GM23338 (cell line): ENCODE measurements around the gene WRNIP1. TPM values are rescaled to one million over a fixed set of nuclear protein-coding genes. Genes with fewer than 3 reads are reported as not detected.
"Not testable (repeated sequence)": the region's sequence is repeated elsewhere in the genome, so short reads cannot be mapped to it uniquely, and the experiment has no call there.

Experiments
- ATAC-seq: fragments of 200-7000 bp; cut with Tn5 transposase; 3 replicates; pipeline ENCODE4 v1.9.1; 2020
- DNase-seq: peaks from one replicate; pipeline ENCODE4 v3.0.0-alpha.2; 2015; ENCODE audit warnings: low spot score
- H2AFZ ChIP-seq: fragments of 200-600 bp; sonication (generic); 2 replicates; pipeline ENCODE4 v1.8.0; 2016; ENCODE audit warnings: antibody characterized with exemption, mild to moderate bottlenecking, moderate library complexity
- H3F3A ChIP-seq: fragments of 200-600 bp; sonication (generic); replicated peaks from 2 replicates; pipeline ENCODE4 v1.8.0; 2017; ENCODE audit warnings: antibody characterized with exemption, mixed run types, low read depth
- H3K27ac ChIP-seq: fragments of 200-600 bp; sonication (generic); 2 replicates; pipeline ENCODE4 v1.6.1; 2016; ENCODE audit warnings: low read depth
- H3K27me3 ChIP-seq: fragments of 200-600 bp; sonication (generic); 2 replicates; pipeline ENCODE4 v1.8.0; 2016; ENCODE audit warnings: mild to moderate bottlenecking, mixed run types, moderate library complexity; ENCODE audit not compliant: insufficient read depth
- H3K36me3 ChIP-seq: fragments of 200-600 bp; sonication (generic); 2 replicates; pipeline ENCODE4 v1.8.0; 2016; ENCODE audit warnings: mild to moderate bottlenecking; ENCODE audit not compliant: insufficient read depth
- H3K4me1 ChIP-seq: fragments of 200-600 bp; sonication (generic); 2 replicates; pipeline ENCODE4 v1.8.0; 2016; ENCODE audit warnings: mild to moderate bottlenecking, moderate library complexity; ENCODE audit not compliant: insufficient read depth
- H3K4me2 ChIP-seq: fragments of 200-600 bp; sonication (generic); 2 replicates; pipeline ENCODE4 v1.7.1; 2017; ENCODE audit warnings: mixed run types
- H3K4me3 ChIP-seq: fragments of 200-600 bp; sonication (generic); 2 replicates; pipeline ENCODE4 v1.6.1; 2016; ENCODE audit warnings: mixed run types
- H3K79me2 ChIP-seq: fragments of 200-600 bp; sonication (generic); replicated peaks from 2 replicates; pipeline ENCODE4 v1.8.0; 2017; ENCODE audit warnings: mild to moderate bottlenecking; ENCODE audit not compliant: insufficient read depth
- H3K9me2 ChIP-seq: fragments of 200-600 bp; sonication (generic); 2 replicates; pipeline ENCODE4 v1.8.0; 2017; ENCODE audit not compliant: insufficient read depth
- H4K20me1 ChIP-seq: fragments of 200-600 bp; sonication (generic); replicated peaks from 2 replicates; pipeline ENCODE4 v1.8.0; 2017; ENCODE audit warnings: mild to moderate bottlenecking; ENCODE audit not compliant: insufficient read depth
- H3K27ac Mint-ChIP-seq: 2 replicates; pipeline ENCODE4 v1.8.0; 2020; ENCODE audit warnings: inconsistent platforms, mild to moderate bottlenecking, moderate library complexity, mixed read lengths
- H3K27me3 Mint-ChIP-seq: 3 replicates; pipeline ENCODE4 v1.8.0; 2022; ENCODE audit warnings: low read depth, mild to moderate bottlenecking, moderate library complexity, mixed read lengths, inconsistent platforms; ENCODE audit not compliant: insufficient read depth, poor library complexity
- H3K36me3 Mint-ChIP-seq: 3 replicates; pipeline ENCODE4 v1.8.0; 2021; ENCODE audit warnings: low read depth, mild to moderate bottlenecking, inconsistent platforms, moderate library complexity, mixed read lengths
- H3K4me1 Mint-ChIP-seq: 3 replicates; pipeline ENCODE4 v1.8.0; 2020; ENCODE audit warnings: mild to moderate bottlenecking, inconsistent platforms, mixed read lengths
- H3K4me3 Mint-ChIP-seq: 3 replicates; pipeline ENCODE4 v1.8.0; 2021; ENCODE audit warnings: moderate library complexity, mild to moderate bottlenecking, inconsistent platforms, mixed read lengths
- H3K9me3 Mint-ChIP-seq: 3 replicates; pipeline ENCODE4 v1.8.0; 2020; ENCODE audit warnings: moderate library complexity, mild to moderate bottlenecking, inconsistent platforms, mixed read lengths
- EZH2 ChIP-seq: fragments of 200-600 bp; sonication (generic); IDR thresholded peaks from one replicate; pipeline ENCODE4 v1.8.0; 2017; ENCODE audit warnings: antibody characterized with exemption, mild to moderate bottlenecking, low read depth; ENCODE audit not compliant: unreplicated experiment
- polyA plus RNA-seq: library from polyadenylated mRNA; unstranded; fragments of >200 nt; fragmentation: Nextera tagmentation; extraction: Ambion mirVana; gene quantifications from 2 replicates; pipeline ENCODE4 v1.2.1, GENCODE V29; 2016
- total RNA-seq: library from RNA; depleted of rRNA; stranded (reverse); fragments of >200 nt; shearing (Covaris generic); gene quantifications from 2 replicates; pipeline ENCODE4 v1.2.3, GENCODE V29; 2014
- TF ChIP-seq, protein P1 (sequence below): IDR thresholded peaks from 2 replicates; pipeline ENCODE4 v1.6.1; 2016; ENCODE audit warnings: antibody characterized with exemption
- TF ChIP-seq, protein P2 (sequence below): fragments of 250-450 bp; sonication (Bioruptor Pico); IDR thresholded peaks from 2 replicates; pipeline ENCODE4 v1.5.0; 2020; ENCODE audit warnings: mild to moderate bottlenecking, moderate library complexity

The WRNIP1 gene
- total and polyA plus RNA-seq, 2 experiments from 2014 or later, result 27.6 to 66.0 TPM

DNA sequence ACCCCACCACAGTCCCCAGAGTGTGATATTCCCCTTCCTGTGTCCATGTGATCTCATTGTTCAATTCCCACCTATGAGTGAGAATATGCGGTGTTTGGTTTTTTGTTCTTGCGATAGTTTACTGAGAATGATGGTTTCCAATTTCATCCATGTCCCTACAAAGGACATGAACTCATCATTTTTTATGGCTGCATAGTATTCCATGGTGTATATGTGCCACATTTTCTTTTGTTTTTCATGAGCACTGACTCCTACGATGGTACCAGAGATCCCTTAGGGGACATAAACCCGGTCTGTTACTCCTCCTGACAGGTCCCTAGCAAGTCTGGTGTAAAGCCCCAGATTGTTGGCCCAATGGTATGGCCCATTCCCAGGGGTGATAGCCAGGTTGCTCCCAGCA, 36.5 kb downstream of the WRNIP1 start:
- H3K27ac ChIP-seq, H4K20me1 ChIP-seq, H3K4me3 ChIP-seq, H3K79me2 ChIP-seq, H3K36me3 Mint-ChIP-seq, H3K27ac Mint-ChIP-seq, H3K4me3 Mint-ChIP-seq, H3F3A ChIP-seq, H3K9me3 Mint-ChIP-seq, H3K4me2 ChIP-seq, DNase-seq, ATAC-seq, H2AFZ ChIP-seq, H3K9me2 ChIP-seq, H3K36me3 ChIP-seq, H3K27me3 ChIP-seq, H3K4me1 ChIP-seq: not testable (repeated sequence)
- Mint-ChIP-seq H3K27me3 (peaks cover 11% of the 10 kb centered on the region), H3K4me1 (peaks cover 15% of the 10 kb centered on the region)

DNA sequence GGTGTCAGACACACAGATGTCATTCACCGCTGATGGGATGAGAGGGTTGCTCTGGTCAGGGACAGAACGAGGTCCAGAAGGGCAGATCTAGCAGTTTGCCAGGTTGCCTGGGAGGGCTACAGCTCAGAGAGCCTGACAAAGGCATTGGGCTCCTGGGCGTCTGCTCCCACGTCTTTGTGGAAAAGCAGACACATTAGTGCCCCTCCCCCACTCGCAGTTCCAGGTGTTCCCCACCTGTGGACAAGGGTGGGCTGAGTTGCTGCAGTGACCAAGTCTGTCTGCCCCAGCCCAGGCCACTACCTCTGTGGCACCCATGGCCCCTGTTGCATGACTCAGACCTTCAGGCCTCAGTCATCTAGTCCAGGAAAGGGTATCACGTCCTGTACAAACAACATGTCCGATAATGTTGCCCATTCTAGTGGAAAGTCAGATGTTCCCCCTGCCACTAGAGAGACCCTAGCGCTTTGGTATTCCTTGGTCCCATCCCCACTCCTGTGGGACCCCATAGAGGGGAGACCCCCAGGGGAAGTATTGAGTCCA, 37.4 kb downstream of the WRNIP1 start:
- H3K27me3 ChIP-seq, result no peaks in the 10 kb centered on the region
- Mint-ChIP-seq H3K9me3 (peaks cover 2% of the 10 kb centered on the region; the same call in 2 of the 3 replicates), H3K4me1 (peaks cover 13% of the 10 kb centered on the region), H3K27ac (no peak overlapping the region), H3K27me3 (peaks cover 10% of the 10 kb centered on the region), H3K36me3 (0 out of 3 replicates have a peak, but pooled peaks cover 2% of the 10 kb centered on the region), H3K4me3 (no peak overlapping the region)
- no peak overlapping the region for H3K27ac ChIP-seq
- no peaks in the 10 kb centered on the region for H3K79me2 ChIP-seq
- no peaks in the 10 kb centered on the region for H3K4me1 ChIP-seq
- TF ChIP-seq EZH2, result no peak
- TF ChIP-seq, protein P1, sequence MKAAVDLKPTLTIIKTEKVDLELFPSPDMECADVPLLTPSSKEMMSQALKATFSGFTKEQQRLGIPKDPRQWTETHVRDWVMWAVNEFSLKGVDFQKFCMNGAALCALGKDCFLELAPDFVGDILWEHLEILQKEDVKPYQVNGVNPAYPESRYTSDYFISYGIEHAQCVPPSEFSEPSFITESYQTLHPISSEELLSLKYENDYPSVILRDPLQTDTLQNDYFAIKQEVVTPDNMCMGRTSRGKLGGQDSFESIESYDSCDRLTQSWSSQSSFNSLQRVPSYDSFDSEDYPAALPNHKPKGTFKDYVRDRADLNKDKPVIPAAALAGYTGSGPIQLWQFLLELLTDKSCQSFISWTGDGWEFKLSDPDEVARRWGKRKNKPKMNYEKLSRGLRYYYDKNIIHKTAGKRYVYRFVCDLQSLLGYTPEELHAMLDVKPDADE, result no peak
- TF ChIP-seq, protein P2, sequence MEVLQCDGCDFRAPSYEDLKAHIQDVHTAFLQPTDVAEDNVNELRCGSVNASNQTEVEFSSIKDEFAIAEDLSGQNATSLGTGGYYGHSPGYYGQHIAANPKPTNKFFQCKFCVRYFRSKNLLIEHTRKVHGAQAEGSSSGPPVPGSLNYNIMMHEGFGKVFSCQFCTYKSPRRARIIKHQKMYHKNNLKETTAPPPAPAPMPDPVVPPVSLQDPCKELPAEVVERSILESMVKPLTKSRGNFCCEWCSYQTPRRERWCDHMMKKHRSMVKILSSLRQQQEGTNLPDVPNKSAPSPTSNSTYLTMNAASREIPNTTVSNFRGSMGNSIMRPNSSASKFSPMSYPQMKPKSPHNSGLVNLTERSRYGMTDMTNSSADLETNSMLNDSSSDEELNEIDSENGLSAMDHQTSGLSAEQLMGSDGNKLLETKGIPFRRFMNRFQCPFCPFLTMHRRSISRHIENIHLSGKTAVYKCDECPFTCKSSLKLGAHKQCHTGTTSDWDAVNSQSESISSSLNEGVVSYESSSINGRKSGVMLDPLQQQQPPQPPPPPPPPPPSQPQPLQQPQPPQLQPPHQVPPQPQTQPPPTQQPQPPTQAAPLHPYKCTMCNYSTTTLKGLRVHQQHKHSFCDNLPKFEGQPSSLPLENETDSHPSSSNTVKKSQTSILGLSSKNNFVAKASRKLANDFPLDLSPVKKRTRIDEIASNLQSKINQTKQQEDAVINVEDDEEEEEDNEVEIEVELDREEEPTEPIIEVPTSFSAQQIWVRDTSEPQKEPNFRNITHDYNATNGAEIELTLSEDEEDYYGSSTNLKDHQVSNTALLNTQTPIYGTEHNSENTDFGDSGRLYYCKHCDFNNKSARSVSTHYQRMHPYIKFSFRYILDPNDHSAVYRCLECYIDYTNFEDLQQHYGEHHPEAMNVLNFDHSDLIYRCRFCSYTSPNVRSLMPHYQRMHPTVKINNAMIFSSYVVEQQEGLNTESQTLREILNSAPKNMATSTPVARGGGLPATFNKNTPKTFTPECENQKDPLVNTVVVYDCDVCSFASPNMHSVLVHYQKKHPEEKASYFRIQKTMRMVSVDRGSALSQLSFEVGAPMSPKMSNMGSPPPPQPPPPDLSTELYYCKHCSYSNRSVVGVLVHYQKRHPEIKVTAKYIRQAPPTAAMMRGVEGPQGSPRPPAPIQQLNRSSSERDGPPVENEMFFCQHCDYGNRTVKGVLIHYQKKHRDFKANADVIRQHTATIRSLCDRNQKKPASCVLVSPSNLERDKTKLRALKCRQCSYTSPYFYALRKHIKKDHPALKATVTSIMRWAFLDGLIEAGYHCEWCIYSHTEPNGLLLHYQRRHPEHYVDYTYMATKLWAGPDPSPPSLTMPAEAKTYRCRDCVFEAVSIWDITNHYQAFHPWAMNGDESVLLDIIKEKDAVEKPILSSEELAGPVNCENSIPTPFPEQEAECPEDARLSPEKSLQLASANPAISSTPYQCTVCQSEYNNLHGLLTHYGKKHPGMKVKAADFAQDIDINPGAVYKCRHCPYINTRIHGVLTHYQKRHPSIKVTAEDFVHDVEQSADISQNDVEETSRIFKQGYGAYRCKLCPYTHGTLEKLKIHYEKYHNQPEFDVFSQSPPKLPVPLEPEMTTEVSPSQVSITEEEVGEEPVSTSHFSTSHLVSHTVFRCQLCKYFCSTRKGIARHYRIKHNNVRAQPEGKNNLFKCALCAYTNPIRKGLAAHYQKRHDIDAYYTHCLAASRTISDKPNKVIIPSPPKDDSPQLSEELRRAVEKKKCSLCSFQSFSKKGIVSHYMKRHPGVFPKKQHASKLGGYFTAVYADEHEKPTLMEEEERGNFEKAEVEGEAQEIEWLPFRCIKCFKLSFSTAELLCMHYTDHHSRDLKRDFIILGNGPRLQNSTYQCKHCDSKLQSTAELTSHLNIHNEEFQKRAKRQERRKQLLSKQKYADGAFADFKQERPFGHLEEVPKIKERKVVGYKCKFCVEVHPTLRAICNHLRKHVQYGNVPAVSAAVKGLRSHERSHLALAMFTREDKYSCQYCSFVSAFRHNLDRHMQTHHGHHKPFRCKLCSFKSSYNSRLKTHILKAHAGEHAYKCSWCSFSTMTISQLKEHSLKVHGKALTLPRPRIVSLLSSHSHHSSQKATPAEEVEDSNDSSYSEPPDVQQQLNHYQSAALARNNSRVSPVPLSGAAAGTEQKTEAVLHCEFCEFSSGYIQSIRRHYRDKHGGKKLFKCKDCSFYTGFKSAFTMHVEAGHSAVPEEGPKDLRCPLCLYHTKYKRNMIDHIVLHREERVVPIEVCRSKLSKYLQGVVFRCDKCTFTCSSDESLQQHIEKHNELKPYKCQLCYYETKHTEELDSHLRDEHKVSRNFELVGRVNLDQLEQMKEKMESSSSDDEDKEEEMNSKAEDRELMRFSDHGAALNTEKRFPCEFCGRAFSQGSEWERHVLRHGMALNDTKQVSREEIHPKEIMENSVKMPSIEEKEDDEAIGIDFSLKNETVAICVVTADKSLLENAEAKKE (CRISPR knock-in tag), result no peak
- no peak overlapping the region for H3K4me2 ChIP-seq
- H3F3A ChIP-seq, result no peaks in the 10 kb centered on the region
- no peak overlapping the region for H3K4me3 ChIP-seq
- ATAC-seq, result no peak
- H3K36me3 ChIP-seq, result no peaks in the 10 kb centered on the region
- no peak for DNase-seq
- no peak overlapping the region for H2AFZ ChIP-seq
- H3K9me2 ChIP-seq, result no peaks in the 10 kb centered on the region
- H4K20me1 ChIP-seq, result no peaks in the 10 kb centered on the region
